ENCODE results near the gene GRM7.

Gene GRM7

GRCh38 chr3:7226393-7226792 is 365.5 kb downstream of the GRM7 start:
- DNase-seq (ENCODE audit: low spot score) (no peak), FAIRE-seq (no peak)

- no peak for FAIRE-seq
Observed at GRCh38 chr3:7238565-7239295, 377.8 kb downstream of the GRM7 start.

GRCh38 chr3:7241584-7242302 is 380.8 kb downstream of the GRM7 start:
- DNase-seq (ENCODE audit: low spot score) (no peak), FAIRE-seq (no peak)

More at GRCh38 chr3:7238565-7239295, 377.8 kb downstream of the GRM7 start:
- no peak for DNase-seq (ENCODE audit: low spot score)

GRCh38 chr3:7242303-7242635 is 381.4 kb downstream of the GRM7 start:
- no peak for DNase-seq (ENCODE audit: low spot score)
- no peak for FAIRE-seq

GRCh38 chr3:7249493-7250076 is 388.7 kb downstream of the GRM7 start:
- no peak for DNase-seq (ENCODE audit: low spot score)
- no peak for FAIRE-seq

GRCh38 chr3:7254251-7254650 is 393.3 kb downstream of the GRM7 start:
- no peak for DNase-seq (ENCODE audit: low spot score)
- no peak for FAIRE-seq

- FAIRE-seq (no peak), DNase-seq (ENCODE audit: low spot score) (no peak)
Observed at GRCh38 chr3:7260975-7261374, 400.1 kb downstream of the GRM7 start.

- DNase-seq (ENCODE audit: low spot score) (no peak), FAIRE-seq (no peak)
Observed at GRCh38 chr3:7263347-7264195, 402.7 kb downstream of the GRM7 start.

- FAIRE-seq (no peak), DNase-seq (ENCODE audit: low spot score) (no peak)
Observed at GRCh38 chr3:7264196-7264526, 403.2 kb downstream of the GRM7 start.

- DNase-seq (ENCODE audit: low spot score) (no peak), FAIRE-seq (no peak)
Observed at GRCh38 chr3:7265736-7266135, 404.8 kb downstream of the GRM7 start.

- FAIRE-seq (no peak), DNase-seq (ENCODE audit: low spot score) (no peak)
Observed at GRCh38 chr3:7266551-7266950, 405.6 kb downstream of the GRM7 start.

- no peak for FAIRE-seq
Observed at GRCh38 chr3:7270731-7271130, 409.8 kb downstream of the GRM7 start.

GRCh38 chr3:7271631-7272030 is 410.7 kb downstream of the GRM7 start:
- DNase-seq (ENCODE audit: low spot score) = no peak
- no peak for FAIRE-seq

More at GRCh38 chr3:7270731-7271130, 409.8 kb downstream of the GRM7 start:
- DNase-seq (ENCODE audit: low spot score) = no peak

- DNase-seq (ENCODE audit: low spot score) = no peak
- FAIRE-seq = no peak
Observed at GRCh38 chr3:7272203-7272602, 411.3 kb downstream of the GRM7 start.

GRCh38 chr3:7275396-7275795 is 414.5 kb downstream of the GRM7 start:
- FAIRE-seq (no peak), DNase-seq (ENCODE audit: low spot score) (no peak)

- FAIRE-seq (no peak), DNase-seq (ENCODE audit: low spot score) (no peak)
Observed at GRCh38 chr3:7280318-7280717, 419.4 kb downstream of the GRM7 start.

GRCh38 chr3:7282988-7283387 is 422.1 kb downstream of the GRM7 start:
- no peak for FAIRE-seq
- DNase-seq (ENCODE audit: low spot score) = no peak

GRCh38 chr3:7285505-7285904 is 424.6 kb downstream of the GRM7 start:
- DNase-seq (ENCODE audit: low spot score) (no peak), FAIRE-seq (no peak)

- no peak for FAIRE-seq
- no peak for DNase-seq (ENCODE audit: low spot score)
Observed at GRCh38 chr3:7288133-7288532, 427.2 kb downstream of the GRM7 start.

GRCh38 chr3:7289121-7289520 is 428.2 kb downstream of the GRM7 start:
- FAIRE-seq (no peak), DNase-seq (ENCODE audit: low spot score) (no peak)

GRCh38 chr3:7290077-7290825 is 429.3 kb downstream of the GRM7 start:
- DNase-seq (ENCODE audit: low spot score) (no peak), FAIRE-seq (no peak)

All from RCC 7860 (cell line).